A204.1 (cell line): ENCODE data around the gene TMLHE.
"Not testable (repeated sequence)": the region's sequence is repeated elsewhere in the genome, so short reads cannot be mapped to it uniquely, and the experiment has no call there.

Source experiments
- FAIRE-seq: peaks from 2 replicates; lab custom pipeline; 2012; peaks lifted over from hg19 to GRCh38; lab: Jason Lieb, UNC

TMLHE gene, protein sequence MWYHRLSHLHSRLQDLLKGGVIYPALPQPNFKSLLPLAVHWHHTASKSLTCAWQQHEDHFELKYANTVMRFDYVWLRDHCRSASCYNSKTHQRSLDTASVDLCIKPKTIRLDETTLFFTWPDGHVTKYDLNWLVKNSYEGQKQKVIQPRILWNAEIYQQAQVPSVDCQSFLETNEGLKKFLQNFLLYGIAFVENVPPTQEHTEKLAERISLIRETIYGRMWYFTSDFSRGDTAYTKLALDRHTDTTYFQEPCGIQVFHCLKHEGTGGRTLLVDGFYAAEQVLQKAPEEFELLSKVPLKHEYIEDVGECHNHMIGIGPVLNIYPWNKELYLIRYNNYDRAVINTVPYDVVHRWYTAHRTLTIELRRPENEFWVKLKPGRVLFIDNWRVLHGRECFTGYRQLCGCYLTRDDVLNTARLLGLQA

GRCh38 chrX:155612312-155613224 is at the start of gene TMLHE, which contains the start of gene SPRY3:
TSS of gene TMLHE (minus strand) at chrX:155612952. CDS start at chrX:155545276, 67,676 bp downstream.
TSS of gene SPRY3 (plus strand) at chrX:155612586.
- no peak for FAIRE-seq

- FAIRE-seq, result no peak
These were observed 49.5 kb upstream of the TMLHE start for GRCh38 chrX:155662282-155662681.

- no peak for FAIRE-seq
These were observed 32.4 kb upstream of the TMLHE start for GRCh38 chrX:155645180-155645579.

DNA sequence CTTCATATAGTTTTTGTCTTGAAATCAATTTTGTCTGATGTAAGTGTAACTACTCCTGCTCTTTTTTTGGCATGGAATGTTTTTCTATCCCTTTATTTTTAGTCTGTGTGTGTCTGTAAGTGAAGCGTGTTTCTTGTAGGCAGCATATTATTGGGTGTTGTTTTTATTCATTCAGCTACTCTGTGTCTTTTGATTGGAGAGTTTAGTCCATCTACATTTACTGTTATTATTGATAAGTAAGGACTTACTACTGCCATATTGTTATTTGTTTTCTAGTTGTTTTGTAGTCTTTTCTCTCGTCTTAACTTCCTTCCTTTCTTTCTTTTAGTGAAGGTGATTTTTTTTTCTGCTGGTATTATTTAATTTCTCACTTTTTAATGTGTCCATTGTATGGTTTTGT is 30.5 kb upstream of the TMLHE start:
- no peak for FAIRE-seq

DNA sequence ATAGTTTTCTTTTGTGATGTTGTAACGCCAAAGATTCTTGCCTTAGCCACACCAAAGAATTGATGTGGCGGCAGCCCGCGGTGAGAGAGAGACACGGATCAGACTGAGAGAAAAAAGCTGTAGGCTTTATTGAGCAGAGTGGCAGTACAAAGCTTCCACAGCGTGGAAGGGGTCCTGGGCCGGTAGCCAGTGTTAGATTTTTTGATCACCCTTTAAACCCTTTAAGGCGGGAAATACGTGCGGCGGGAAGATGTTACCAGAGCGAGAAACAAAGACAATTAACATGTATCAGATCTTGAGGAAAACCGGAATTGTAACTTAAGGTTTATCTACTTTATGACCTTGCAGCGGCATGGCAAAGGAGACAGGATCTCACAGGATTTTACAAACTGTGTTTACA is 28.6 kb upstream of the TMLHE start:
- not testable (repeated sequence) for FAIRE-seq

DNA sequence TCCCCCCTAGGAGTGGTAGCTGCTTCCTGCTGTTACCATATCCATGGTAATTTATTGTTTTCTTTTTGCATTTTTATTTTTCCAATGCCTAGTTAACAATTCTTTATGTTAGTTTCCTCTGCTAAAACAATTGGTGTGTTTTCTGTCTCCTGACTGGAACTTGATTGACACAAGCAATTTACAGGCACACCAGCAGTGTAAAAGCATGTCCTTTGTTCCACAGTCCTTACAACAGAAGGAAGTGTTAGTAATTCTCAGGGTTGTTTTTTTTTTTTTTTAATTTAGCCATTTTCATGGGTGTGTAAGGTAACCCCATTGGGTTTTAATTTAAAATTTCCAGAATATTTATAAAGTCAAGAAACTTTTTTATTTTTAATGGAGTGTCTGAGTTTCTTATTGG is 25.0 kb upstream of the TMLHE start:
- FAIRE-seq, result no peak

DNA sequence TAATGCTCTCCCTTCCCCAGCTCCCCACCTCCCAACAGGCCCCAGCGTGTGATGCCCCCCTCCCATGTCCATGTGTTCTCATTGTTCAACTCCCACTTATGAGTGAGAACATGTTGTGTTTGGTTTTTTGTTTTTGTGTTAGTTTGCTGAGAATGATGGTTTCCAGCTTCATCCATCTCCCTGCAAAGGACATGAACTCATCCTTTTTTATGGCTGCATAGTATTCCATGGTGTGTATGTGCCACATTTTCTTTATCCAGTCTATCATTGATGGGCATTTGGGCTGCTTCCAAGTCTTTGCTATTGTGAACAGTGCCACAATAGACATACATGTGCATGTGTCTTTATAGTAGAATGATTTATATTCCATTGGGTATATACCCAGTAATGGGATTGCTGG is 22.3 kb upstream of the TMLHE start:
- not testable (repeated sequence) for FAIRE-seq

GRCh38 chrX:155632431-155633100 is 19.8 kb upstream of the TMLHE start:
- FAIRE-seq, result no peak

DNA sequence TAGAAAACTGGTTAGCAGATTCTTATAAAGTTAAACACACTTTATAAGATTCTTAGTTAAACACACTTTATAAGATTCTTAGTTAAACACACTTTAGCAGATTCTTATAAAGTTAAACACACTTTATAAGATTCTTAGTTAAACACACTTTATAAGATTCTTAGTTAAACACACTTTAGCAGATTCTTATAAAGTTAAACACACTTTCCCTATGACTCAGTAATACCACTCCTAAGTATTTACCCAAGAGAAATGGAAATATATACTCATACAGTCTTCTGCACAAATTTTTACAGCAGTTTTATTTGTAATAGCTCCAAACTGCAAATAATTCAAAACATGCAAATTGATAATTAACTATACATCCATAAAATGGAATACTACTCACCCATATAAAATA is 7.4 kb upstream of the TMLHE start:
- FAIRE-seq, result peak; percentile 85

DNA sequence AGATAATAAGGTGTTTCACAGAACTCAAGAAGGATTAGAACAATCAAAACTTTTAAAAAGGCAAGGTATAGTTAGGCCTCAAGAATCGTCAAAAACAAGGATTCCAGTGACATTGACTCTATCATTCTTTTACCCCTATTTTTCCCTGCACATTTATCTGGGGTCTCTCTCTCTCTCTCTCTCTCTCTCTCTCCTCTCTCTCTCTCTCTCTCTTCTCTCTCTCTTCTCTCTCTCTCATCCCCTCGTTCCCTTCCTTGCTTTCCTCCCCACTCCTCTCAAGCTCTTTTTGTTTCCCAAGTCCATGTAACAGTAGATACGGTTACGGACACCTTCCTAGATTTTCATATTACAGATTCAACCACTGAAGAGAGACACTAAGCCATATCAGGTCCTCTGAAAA is 3.2 kb upstream of the TMLHE start:
- FAIRE-seq, result no peak

GRCh38 chrX:155613927-155614559 is 1.3 kb upstream of the TMLHE start:
- FAIRE-seq, result no peak

DNA sequence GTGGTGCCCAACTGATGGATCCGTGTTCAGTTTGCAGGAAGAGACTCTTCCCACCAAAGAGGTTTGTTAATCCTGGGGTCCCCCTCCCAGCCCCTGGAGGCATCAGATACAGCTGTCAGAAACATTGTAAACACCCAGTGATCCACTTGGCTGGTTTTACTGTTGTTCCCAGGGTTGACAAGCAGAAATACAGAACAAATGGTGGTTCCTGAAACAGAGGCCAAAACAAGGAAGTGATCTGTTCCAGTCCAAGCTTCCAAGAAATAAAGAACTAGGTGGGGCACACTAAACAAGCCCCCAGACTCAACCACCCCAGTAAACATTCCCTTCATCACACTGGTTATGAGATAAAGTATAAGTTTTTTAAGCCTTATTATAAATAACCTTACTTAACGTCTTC is 1.4 kb downstream of the TMLHE start:
- FAIRE-seq, result no peak

DNA sequence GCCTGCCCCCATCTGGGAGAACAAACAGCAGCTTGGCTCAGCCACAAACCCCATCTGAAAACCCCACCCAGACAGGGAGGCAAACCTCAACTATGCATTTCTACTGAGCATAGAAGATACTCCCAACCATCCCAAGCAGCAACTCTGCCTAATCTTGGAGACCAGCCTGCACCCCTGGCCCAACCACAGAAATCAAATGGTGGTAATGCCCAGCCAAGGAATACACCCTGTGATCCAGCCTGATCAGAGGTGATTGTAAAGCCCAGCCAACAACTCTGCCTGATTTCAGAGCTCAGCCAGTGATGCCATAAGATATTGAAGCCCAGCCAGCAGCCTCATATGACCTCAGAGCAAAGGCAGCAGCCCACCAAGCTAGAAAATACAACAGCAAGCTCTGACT is 19.8 kb downstream of the TMLHE start:
- no peak for FAIRE-seq

DNA sequence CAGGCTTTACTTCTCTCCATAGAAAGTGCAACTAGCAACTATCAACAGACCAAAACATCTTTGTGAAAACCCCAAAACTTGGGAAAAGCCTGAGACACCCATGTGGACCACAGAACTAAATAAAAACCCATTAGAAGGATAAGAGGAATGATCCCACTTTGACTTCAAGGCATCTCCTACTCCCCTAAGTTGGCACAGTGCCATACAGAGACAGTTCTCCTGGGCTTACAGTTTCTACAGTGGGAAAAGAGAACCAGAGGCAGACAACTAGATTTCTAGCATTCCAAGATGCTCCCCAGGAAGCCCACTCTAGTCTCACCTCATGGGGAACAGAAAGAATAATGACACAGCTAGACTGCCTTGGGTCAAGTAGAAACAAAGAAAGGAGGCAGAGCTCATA is 20.4 kb downstream of the TMLHE start:
- FAIRE-seq, result no peak

- no peak for FAIRE-seq
These were observed 35.1 kb downstream of the TMLHE start for GRCh38 chrX:155577682-155578081.

- no peak for FAIRE-seq
These were observed 49.7 kb downstream of the TMLHE start for GRCh38 chrX:155563099-155563498.

GRCh38 chrX:155544881-155545280 is 67.9 kb downstream of the TMLHE start:
- FAIRE-seq, result no peak

DNA sequence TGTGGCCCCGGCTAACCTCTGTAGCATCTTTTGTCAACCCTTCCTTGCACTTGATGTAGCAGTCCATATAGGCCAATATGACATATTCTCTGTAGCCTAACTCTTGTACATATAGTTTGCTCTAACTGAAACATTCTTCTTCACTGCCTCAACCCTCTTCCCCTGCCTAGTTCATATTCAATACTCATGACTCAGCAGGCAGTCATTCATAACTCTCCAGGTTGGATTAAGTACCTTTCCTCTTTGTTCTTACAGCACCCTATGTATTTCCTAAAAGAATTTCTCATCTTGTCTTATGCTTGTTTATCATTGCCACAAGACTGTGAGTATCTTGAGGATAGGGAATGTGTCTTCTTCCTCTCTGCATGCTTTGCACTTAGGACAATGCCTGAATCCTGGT is 76.9 kb downstream of the TMLHE start:
- no peak for FAIRE-seq

DNA sequence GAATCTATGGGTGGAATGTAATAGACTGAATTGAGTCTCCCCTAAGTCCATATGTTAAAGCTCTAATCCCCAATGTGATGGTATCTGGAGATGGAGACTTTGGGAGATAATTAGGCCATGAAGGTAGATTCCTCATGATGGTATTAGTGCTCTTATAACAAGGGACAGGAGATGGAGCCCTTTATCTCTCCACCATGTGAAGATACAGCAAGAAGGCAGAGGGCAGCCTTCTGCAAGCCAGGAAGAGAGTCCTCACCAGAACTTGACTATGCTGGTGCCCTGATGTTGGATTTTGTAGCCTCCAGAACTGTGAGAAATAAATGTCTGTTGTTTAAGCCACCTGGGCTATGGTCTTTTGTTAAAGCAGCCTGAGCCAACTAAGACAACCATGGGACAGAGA is 78.0 kb downstream of the TMLHE start:
- no peak for FAIRE-seq

- not testable (repeated sequence) for FAIRE-seq
These were observed 85.7 kb downstream of the TMLHE start for GRCh38 chrX:155527023-155527422.

- no peak for FAIRE-seq
These were observed 98.5 kb downstream of the TMLHE start for GRCh38 chrX:155514225-155514624.

DNA sequence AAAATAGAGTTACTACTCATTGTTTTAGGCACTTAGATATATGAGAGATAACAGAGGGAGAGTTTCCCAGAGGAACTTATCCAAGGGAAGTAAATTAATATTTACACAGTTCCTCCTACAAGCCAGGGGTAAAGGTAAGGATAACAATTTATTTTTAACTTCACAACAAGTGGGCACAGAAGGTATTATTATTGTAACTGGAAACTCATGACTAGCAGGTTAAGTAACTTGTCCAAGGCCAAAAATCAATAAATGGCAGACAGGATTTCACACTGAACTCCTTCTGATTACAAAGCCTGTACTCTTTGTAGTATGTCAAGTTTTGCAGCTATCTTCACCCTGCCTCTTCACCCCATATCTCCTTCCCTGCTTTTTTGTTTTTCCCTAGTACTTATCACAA is 107.5 kb downstream of the TMLHE start:
- FAIRE-seq, result no peak
